RWPE2 (cell line): Measurements from ENCODE around the gene SIGLEC6.
"Not testable (repeated sequence)": the region's sequence is repeated elsewhere in the genome, so short reads cannot be mapped to it uniquely, and the experiment has no call there.

Source experiments
- ATAC-seq: fragments of 200-7000 bp; cut with Tn5 transposase; 3 replicates; pipeline ENCODE4 v1.9.1; 2021; ENCODE audit warnings: low read depth
- DNase-seq: peaks from one replicate; pipeline ENCODE4 v3.0.0-alpha.2; 2020; ENCODE audit warnings: low spot score
- H3K27ac ChIP-seq: fragments of 450-650 bp; 2 replicates; pipeline ENCODE4 v1.5.1; 2017; ENCODE audit warnings: mild to moderate bottlenecking; ENCODE audit not compliant: poor library complexity, severe bottlenecking
- H3K27me3 ChIP-seq: fragments of 250-450 bp; sonication (Bioruptor Pico); 2 replicates; pipeline ENCODE4 v1.5.1; 2021; ENCODE audit warnings: mild to moderate bottlenecking, moderate library complexity; ENCODE audit not compliant: insufficient read depth, poor library complexity, severe bottlenecking
- H3K36me3 ChIP-seq: fragments of 250-450 bp; sonication (Bioruptor Pico); 2 replicates; pipeline ENCODE4 v1.5.1; 2020; ENCODE audit warnings: low read depth, mild to moderate bottlenecking, moderate library complexity
- H3K4me1 ChIP-seq: fragments of 250-450 bp; sonication (Bioruptor Pico); 2 replicates; pipeline ENCODE4 v1.5.1; 2021; ENCODE audit warnings: mild to moderate bottlenecking, moderate library complexity; ENCODE audit not compliant: insufficient read depth, poor library complexity, severe bottlenecking
- H3K4me3 ChIP-seq: fragments of 250-450 bp; sonication (Bioruptor Pico); 2 replicates; pipeline ENCODE4 v1.5.1; 2021; ENCODE audit warnings: mild to moderate bottlenecking, moderate library complexity; ENCODE audit not compliant: severe bottlenecking
- H3K9me3 ChIP-seq: fragments of 250-450 bp; sonication (Bioruptor Pico); 2 replicates; pipeline ENCODE4 v1.5.1; 2021; ENCODE audit warnings: mild to moderate bottlenecking, moderate library complexity; ENCODE audit not compliant: severe bottlenecking
- TF ChIP-seq, protein P1 (sequence below): fragments of 450-650 bp; IDR thresholded peaks from one replicate; pipeline ENCODE4 v1.5.1; 2017; ENCODE audit warnings: mild to moderate bottlenecking, moderate library complexity; ENCODE audit not compliant: poor library complexity, severe bottlenecking

The SIGLEC6 gene

DNA sequence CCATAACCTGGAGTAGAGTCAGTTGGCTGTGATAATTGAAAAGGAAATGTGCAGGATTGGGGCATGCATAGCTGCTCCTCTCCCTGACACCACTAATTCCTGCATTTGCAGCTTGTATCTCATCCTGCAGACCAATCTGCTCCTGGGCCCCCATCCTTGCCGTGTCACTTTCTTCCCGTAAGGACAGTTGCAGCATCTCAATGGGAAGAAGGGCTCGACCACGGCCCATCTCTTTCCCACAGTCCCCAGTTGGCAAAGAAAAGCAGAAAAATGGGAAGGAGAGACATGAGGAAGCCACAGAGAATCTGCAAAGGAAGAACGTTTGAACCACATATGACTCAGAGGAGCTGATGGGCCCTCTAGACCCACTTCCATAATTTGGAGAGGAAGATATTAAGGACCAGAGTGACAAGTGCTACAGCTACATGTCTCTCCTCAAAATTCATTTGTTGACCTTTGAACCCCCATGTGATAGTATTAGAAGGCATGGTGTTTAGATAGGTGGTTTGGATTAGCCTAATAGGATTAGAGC is 28.1 kb downstream of the SIGLEC6 start:
- H3K27ac ChIP-seq = no peak overlapping the region
- no peaks in the 10 kb centered on the region for H3K36me3 ChIP-seq
- no peak overlapping the region for H3K4me3 ChIP-seq
- no peak for DNase-seq
- no peaks in the 10 kb centered on the region for H3K4me1 ChIP-seq
- no peaks in the 10 kb centered on the region for H3K27me3 ChIP-seq
- no peaks in the 10 kb centered on the region for H3K9me3 ChIP-seq
- no peak for ATAC-seq
- TF ChIP-seq, protein P1, sequence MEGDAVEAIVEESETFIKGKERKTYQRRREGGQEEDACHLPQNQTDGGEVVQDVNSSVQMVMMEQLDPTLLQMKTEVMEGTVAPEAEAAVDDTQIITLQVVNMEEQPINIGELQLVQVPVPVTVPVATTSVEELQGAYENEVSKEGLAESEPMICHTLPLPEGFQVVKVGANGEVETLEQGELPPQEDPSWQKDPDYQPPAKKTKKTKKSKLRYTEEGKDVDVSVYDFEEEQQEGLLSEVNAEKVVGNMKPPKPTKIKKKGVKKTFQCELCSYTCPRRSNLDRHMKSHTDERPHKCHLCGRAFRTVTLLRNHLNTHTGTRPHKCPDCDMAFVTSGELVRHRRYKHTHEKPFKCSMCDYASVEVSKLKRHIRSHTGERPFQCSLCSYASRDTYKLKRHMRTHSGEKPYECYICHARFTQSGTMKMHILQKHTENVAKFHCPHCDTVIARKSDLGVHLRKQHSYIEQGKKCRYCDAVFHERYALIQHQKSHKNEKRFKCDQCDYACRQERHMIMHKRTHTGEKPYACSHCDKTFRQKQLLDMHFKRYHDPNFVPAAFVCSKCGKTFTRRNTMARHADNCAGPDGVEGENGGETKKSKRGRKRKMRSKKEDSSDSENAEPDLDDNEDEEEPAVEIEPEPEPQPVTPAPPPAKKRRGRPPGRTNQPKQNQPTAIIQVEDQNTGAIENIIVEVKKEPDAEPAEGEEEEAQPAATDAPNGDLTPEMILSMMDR = no peak

DNA sequence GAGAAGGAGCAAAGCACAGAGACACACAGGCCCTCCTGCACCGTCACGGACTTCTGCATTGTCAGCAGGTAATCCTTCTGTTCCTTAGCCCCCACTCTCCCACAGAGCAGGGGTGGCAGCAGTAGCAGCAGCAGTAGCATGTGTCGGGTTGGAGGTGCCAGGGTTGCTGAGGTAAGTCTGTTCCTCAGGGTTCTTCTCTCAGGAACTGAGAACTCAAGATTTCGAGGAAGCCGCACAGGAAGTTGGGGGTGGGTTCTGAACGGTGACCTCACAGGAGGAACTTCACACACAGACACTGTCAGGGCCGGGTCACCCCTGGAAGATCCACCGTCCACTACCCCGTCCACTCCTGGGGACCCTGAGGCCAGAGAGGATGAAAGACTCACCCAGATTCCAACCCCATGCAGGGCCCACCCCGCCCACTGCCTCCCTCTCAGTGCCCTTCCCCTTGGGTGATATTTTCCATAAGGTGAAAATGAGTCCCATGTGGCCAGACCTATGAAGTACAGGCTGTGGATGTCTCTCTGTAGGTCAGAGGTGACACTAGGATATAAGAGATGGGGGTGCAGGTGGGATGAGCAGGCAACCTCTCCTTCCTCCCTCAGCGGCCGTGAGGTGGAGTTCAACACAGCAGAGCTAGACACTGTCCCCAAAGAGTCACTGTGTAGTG is 29.7 kb downstream of the SIGLEC6 start, which contains the start of gene SIGLEC12:
Gene SIGLEC12, minus strand, starts transcription at position 207 of the 670 bp plus-strand sequence. Its CDS starts 67 bp downstream, at position 140.
- Histone ChIP-seq H3K4me3 (no peak within 1 kb of the TSS), H3K9me3 (no peaks in the 10 kb centered on the region), H3K27me3 (no peaks in the 10 kb centered on the region), H3K4me1 (no peaks in the 10 kb centered on the region), H3K27ac (no peak within 1 kb of the TSS), H3K36me3 (no peaks in the 10 kb centered on the region)
- DNase-seq (no peak), ATAC-seq (no peak)
- TF ChIP-seq, protein P1 = no peak

DNA sequence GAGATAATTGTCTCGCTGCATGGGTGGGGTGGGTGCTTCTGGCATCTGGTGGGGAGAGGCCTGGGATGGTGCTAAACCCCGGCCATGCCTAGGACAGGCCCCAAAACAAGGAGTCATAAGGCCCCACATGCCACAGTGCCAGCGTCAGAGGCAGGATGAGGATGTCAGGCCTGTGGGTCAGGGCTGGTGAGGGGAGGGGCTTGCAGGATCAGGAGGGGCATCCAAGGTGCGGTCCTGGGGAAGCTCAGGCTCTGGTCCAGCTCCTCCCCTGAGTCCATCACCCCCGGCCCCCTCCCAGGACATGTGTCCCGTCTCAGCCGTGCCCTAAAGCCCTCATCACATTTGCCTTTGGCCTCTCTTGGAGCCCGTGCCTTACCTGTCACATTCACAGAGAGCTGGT is 30.5 kb downstream of the SIGLEC6 start:
- not testable (repeated sequence) for H3K4me3 ChIP-seq

DNA sequence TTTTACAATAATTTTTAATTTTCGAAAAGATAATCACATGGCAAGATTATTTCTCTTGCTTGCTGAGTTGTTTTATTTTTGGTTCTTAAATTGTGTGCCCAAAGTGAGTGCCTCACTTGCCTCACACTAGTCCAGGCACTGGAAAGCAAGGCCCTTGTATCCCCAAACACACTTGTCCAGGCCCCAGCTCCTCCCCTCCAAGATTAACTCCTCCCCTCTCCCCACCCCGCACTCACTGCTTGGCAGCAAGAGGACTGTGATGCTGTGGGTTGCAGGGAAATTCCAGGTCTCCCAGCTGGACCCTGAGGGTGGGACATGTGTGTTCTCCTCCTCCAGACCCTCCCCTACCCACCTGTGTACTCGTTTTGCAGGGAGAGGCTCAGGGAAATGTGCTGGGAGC is 33.8 kb downstream of the SIGLEC6 start:
- ATAC-seq (no peak), DNase-seq (no peak)
- no peak overlapping the region for H3K27ac ChIP-seq
- TF ChIP-seq, protein P1 = no peak
- H3K27me3 ChIP-seq = no peaks in the 10 kb centered on the region
- H3K36me3 ChIP-seq = no peaks in the 10 kb centered on the region
- H3K9me3 ChIP-seq = no peaks in the 10 kb centered on the region
- no peaks in the 10 kb centered on the region for H3K4me1 ChIP-seq
- H3K4me3 ChIP-seq = no peak overlapping the region

More for the DNA sequence above, 30.5 kb downstream of the SIGLEC6 start:
- H3K36me3 ChIP-seq, H3K9me3 ChIP-seq, H3K4me1 ChIP-seq, DNase-seq, ATAC-seq, H3K27ac ChIP-seq, H3K27me3 ChIP-seq: not testable (repeated sequence)

DNA sequence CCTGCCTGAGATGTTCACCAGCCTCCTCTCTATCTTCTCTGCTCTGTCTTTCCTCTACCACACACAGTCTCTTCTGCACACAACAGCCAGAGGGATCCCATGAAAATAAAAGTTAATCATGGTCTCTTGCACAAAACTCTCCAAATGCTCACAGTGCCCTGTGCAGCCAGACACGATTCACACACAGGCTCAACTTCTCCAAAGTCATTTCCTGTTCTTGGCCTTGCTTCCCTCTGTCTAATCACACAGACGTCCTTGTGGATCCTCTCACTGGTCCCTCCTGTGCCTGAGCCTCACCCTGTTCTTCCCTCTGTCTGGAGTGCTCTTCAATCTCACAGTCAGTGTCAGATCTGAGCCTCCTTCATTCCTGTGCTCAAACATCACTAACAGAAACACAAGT is 37.7 kb downstream of the SIGLEC6 start:
- ATAC-seq (no peak), DNase-seq (no peak)
- Histone ChIP-seq H3K4me3 (no peak overlapping the region), H3K27ac (no peak overlapping the region), H3K4me1 (no peaks in the 10 kb centered on the region), H3K9me3 (no peaks in the 10 kb centered on the region), H3K27me3 (no peaks in the 10 kb centered on the region), H3K36me3 (no peaks in the 10 kb centered on the region)
- TF ChIP-seq, protein P1 = no peak
